ENCODE results near the gene PLCG2.

GRCh38 chr16:81792828-81793227 lies 13.7 kb downstream of the PLCG2 start:
- TF ChIP-seq ZNF565 (CRISPR knock-in tag; conservative IDR thresholded peaks at IDR 0.05; ENCODE audit: low read depth) (no peak), ZFP3 (CRISPR knock-in tag; IDR thresholded peaks at IDR 0.05) (no peak), TOX (CRISPR knock-in tag; IDR thresholded peaks at IDR 0.05; ENCODE audit: borderline replicate concordance) (no peak), ZNF70 (CRISPR knock-in tag; IDR thresholded peaks at IDR 0.05) (no peak), CSDC2 (CRISPR knock-in tag; IDR thresholded peaks at IDR 0.05) (no peak), SNAI2 (CRISPR knock-in tag; IDR thresholded peaks at IDR 0.05) (no peak), ARNTL (CRISPR knock-in tag; IDR thresholded peaks at IDR 0.05; ENCODE audit: borderline replicate concordance, low read depth) (no peak), RARB (CRISPR knock-in tag; IDR thresholded peaks at IDR 0.05) (no peak), ZC3H10 (CRISPR knock-in tag; IDR thresholded peaks at IDR 0.05) (no peak), PATZ1 (CRISPR knock-in tag; IDR thresholded peaks at IDR 0.05; ENCODE audit: borderline replicate concordance) (no peak)
- TF ChIP-seq, protein P1, sequence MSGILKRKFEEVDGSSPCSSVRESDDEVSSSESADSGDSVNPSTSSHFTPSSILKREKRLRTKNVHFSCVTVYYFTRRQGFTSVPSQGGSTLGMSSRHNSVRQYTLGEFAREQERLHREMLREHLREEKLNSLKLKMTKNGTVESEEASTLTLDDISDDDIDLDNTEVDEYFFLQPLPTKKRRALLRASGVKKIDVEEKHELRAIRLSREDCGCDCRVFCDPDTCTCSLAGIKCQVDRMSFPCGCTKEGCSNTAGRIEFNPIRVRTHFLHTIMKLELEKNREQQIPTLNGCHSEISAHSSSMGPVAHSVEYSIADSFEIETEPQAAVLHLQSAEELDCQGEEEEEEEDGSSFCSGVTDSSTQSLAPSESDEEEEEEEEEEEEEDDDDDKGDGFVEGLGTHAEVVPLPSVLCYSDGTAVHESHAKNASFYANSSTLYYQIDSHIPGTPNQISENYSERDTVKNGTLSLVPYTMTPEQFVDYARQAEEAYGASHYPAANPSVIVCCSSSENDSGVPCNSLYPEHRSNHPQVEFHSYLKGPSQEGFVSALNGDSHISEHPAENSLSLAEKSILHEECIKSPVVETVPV (CRISPR knock-in tag; IDR thresholded peaks at IDR 0.05) = no peak
- TF ChIP-seq, protein P2, sequence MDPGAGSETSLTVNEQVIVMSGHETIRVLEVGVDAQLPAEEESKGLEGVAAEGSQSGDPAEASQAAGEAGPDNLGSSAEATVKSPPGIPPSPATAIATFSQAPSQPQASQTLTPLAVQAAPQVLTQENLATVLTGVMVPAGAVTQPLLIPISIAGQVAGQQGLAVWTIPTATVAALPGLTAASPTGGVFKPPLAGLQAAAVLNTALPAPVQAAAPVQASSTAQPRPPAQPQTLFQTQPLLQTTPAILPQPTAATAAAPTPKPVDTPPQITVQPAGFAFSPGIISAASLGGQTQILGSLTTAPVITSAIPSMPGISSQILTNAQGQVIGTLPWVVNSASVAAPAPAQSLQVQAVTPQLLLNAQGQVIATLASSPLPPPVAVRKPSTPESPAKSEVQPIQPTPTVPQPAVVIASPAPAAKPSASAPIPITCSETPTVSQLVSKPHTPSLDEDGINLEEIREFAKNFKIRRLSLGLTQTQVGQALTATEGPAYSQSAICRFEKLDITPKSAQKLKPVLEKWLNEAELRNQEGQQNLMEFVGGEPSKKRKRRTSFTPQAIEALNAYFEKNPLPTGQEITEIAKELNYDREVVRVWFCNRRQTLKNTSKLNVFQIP (CRISPR knock-in tag; IDR thresholded peaks at IDR 0.05; ENCODE audit: borderline replicate concordance, low read depth) = no peak
